Pancreas (tissue), 10 donors: ENCODE data around the gene CCSER2. TPM values are rescaled to one million over a fixed set of nuclear protein-coding genes. Genes with fewer than 3 reads are reported as not detected.

Source experiments
- ATAC-seq, 4 donors: fragments of 200-7000 bp; cut with Tn5 transposase; one replicate each; pipeline versions ENCODE4 v1.8.0 to v1.9.1; 2020; ENCODE audit warnings: mild to moderate bottlenecking in 4 of 4, moderate library complexity in 4 of 4
- DNase-seq, 6 donors: peaks; one replicate each; pipeline ENCODE4 v3.0.0-alpha.2; 2020
- FAIRE-seq: peaks from 2 replicates; lab custom pipeline; 2012; peaks lifted over from hg19 to GRCh38; lab: Jason Lieb, UNC
- H3K27ac ChIP-seq, 4 donors: fragments of 200-600 bp; sonication (generic); 1 replicate in 3 of 4; 2 replicates in 1 of 4; pipeline versions ENCODE4 v1.5.0 to v1.8.0; 2020
- H3K27me3 ChIP-seq, 4 donors: fragments of 200-600 bp; one replicate each; pipeline ENCODE4 v1.8.0; 2021
- H3K36me3 ChIP-seq, 3 donors: fragments of 200-600 bp; sonication (generic) in 1 of 3; one replicate each; pipeline versions ENCODE4 v1.5.0 to v1.8.0; 2020 to 2021
- H3K4me1 ChIP-seq, 3 donors: fragments of 200-600 bp; one replicate each; pipeline ENCODE4 v1.8.0; 2021
- H3K4me3 ChIP-seq, 4 donors: fragments of 200-600 bp; sonication (generic) in 2 of 4; one replicate each; pipeline versions ENCODE4 v1.5.0 to v1.8.0; 2020 to 2021
- H3K9me3 ChIP-seq, 4 donors: fragments of 200-600 bp; one replicate each; pipeline ENCODE4 v1.8.0; 2021
- WGBS, 2 donors: extraction: QIAGEN DNeasy Blood & Tissue Kit; methylation state at CpG; one replicate each; pipeline ENCODE4 v1.1.7; 2013; 5-methylcytosine and 5-hydroxymethylcytosine counted together
- intact Hi-C, 3 donors: fragments of 100-400 bp; cut with DNase I; formaldehyde crosslinking; loops; one replicate each; pipeline versions ENCODE4 v1.11.1 to v1.14.2; 2022
- polyA plus RNA-seq, 2 donors: library from polyadenylated mRNA; stranded (reverse); fragments of 200-250 nt; gene quantifications; one replicate each; pipeline ENCODE4 v1.2.3, GENCODE V29; 2013
- total RNA-seq, 6 donors: library from RNA; stranded (reverse); fragmentation: NEBNext Ultra II Directional in 4 of 6; extraction: Animal tissue kit (Norgen Biotek cat#: 25700) in 4 of 6; gene quantifications; one replicate each; pipeline versions ENCODE4 v1.2.1 to v1.2.4, GENCODE V29; 2021 to 2023
- TF ChIP-seq, protein P1 (sequence below), 4 donors: fragments of 200-600 bp; sonication (generic) in 3 of 4; IDR thresholded peaks; one replicate each; pipeline versions ENCODE4 v1.5.0 to v1.8.0; 2021; ENCODE audit warnings: antibody characterized with exemption in 4 of 4
- donor health status: healthy with polysubstance abuse.
- donor health status: DM: no; HTN: no; CAD: no; lungs with moderate emphysema.
- donor health status: DM: no; HTN: no; CAD: no.
- donor health status: control.
- donor health status: control.
- donor health status: Bipolar disorder and iron deficiency.
- donor health status: DM: yes; HTN: yes; CAD: no.
- donor health status: DM: no; HTN: no; CAD: no.
- donor health status: DM: no; HTN: no; CAD: no.
- donor health status: DM: yes; HTN: yes; CAD: no.

Gene CCSER2
- total and polyA plus RNA-seq, 8 donors: 3.5 to 25.6 (median 21.8) TPM

GRCh38 chr10:84427903-84428650 lies 99.7 kb downstream of the CCSER2 start:
- WGBS, 2 donors: 81 to 87% methylated on average over 5 of the region's 5 CpGs
- no peak for DNase-seq
- H3K4me3 ChIP-seq: no peak overlapping the region
- intact Hi-C loops: no loop called here
- H3K36me3 ChIP-seq: no peaks in the 10 kb centered on the region
- TF ChIP-seq, protein P1, sequence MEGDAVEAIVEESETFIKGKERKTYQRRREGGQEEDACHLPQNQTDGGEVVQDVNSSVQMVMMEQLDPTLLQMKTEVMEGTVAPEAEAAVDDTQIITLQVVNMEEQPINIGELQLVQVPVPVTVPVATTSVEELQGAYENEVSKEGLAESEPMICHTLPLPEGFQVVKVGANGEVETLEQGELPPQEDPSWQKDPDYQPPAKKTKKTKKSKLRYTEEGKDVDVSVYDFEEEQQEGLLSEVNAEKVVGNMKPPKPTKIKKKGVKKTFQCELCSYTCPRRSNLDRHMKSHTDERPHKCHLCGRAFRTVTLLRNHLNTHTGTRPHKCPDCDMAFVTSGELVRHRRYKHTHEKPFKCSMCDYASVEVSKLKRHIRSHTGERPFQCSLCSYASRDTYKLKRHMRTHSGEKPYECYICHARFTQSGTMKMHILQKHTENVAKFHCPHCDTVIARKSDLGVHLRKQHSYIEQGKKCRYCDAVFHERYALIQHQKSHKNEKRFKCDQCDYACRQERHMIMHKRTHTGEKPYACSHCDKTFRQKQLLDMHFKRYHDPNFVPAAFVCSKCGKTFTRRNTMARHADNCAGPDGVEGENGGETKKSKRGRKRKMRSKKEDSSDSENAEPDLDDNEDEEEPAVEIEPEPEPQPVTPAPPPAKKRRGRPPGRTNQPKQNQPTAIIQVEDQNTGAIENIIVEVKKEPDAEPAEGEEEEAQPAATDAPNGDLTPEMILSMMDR (IDR thresholded peaks at IDR 0.05): no peak
- no peak for FAIRE-seq
- H3K27ac ChIP-seq: no peak overlapping the region
- ATAC-seq: no peak
- peaks cover 0 to 14% (median 6%) of the 10 kb centered on the region in 3 donors for H3K4me1 ChIP-seq
- H3K27me3 ChIP-seq: no peaks in the 10 kb centered on the region
- no peaks in the 10 kb centered on the region for H3K9me3 ChIP-seq

DNA sequence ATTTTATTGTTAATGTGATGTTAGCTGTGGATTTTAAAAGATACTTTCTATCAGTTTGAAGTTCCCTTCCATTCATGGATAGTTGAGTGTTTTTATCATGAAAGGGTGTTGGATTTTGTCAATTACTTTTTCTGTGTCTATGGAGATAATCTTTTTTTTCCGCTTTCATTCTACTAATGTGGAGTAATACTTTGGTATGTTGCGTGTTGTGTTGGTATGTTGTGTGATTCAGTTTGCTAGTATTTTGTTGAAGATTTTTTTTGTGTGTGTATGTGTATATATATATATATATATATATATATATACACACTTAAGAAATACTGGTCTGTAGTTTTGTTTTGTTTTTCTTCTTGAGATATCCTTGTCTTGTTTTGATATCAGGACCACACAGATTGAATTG lies 100.3 kb downstream of the CCSER2 start:
- no peaks in the 10 kb centered on the region for H3K9me3 ChIP-seq
- intact Hi-C loops: no loop called here
- DNase-seq: no peak
- H3K36me3 ChIP-seq: no peaks in the 10 kb centered on the region
- FAIRE-seq: peak; percentile 9
- peaks cover 0 to 14% (median 6%) of the 10 kb centered on the region in 3 donors for H3K4me1 ChIP-seq
- TF ChIP-seq, protein P1 (IDR thresholded peaks at IDR 0.05): no peak
- WGBS, 2 donors: 98% methylated on average over 2 of the region's 2 CpGs
- H3K27me3 ChIP-seq: no peaks in the 10 kb centered on the region
- ATAC-seq: no peak
- no peak overlapping the region for H3K4me3 ChIP-seq
- H3K27ac ChIP-seq: no peak overlapping the region

GRCh38 chr10:84429926-84430520 lies 101.6 kb downstream of the CCSER2 start:
- 94 to 97% methylated on average over 2 of the region's 2 CpGs for WGBS, 2 donors
- TF ChIP-seq, protein P1 (IDR thresholded peaks at IDR 0.05): peak; percentile 9 to 37 (median 32)
- peaks cover 0 to 6% (median 0%) of the 10 kb centered on the region in 3 donors for H3K4me1 ChIP-seq
- FAIRE-seq (no peak), ATAC-seq (peak; percentile 56 to 93 (median 81)), DNase-seq (peak in 5 of 6 donors; percentile 37 to 65 (median 59))
- no peaks in the 10 kb centered on the region for H3K27me3 ChIP-seq
- no peak overlapping the region for H3K27ac ChIP-seq
- H3K9me3 ChIP-seq: no peaks in the 10 kb centered on the region
- no peak overlapping the region for H3K4me3 ChIP-seq
- intact Hi-C loops: no loop called here
- no peaks in the 10 kb centered on the region for H3K36me3 ChIP-seq

GRCh38 chr10:84432891-84433290 lies 104.5 kb downstream of the CCSER2 start:
- intact Hi-C loops: no loop called here
- WGBS, 2 donors: 95 to 98% methylated on average over 5 of the region's 5 CpGs

More at GRCh38 chr10:84432891-84433290, 104.5 kb downstream of the CCSER2 start:
- Histone ChIP-seq H3K4me1 (no peaks in the 10 kb centered on the region), H3K27me3 (no peaks in the 10 kb centered on the region), H3K4me3 (no peak overlapping the region), H3K36me3 (no peaks in the 10 kb centered on the region), H3K27ac (no peak overlapping the region), H3K9me3 (no peaks in the 10 kb centered on the region)
- FAIRE-seq (no peak), ATAC-seq (no peak), DNase-seq (no peak)
- TF ChIP-seq, protein P1 (IDR thresholded peaks at IDR 0.05): no peak
